HG03354 (cell line): ENCODE results near the gene HMGCR.

Experiments
- ATAC-seq: cut with Tn5 transposase; IDR thresholded peaks from one replicate; pipeline ENCODE4 v1.9.1; 2021; ENCODE audit warnings: mild to moderate bottlenecking; ENCODE audit not compliant: unreplicated experiment, poor library complexity, severe bottlenecking

HMGCR gene

DNA sequence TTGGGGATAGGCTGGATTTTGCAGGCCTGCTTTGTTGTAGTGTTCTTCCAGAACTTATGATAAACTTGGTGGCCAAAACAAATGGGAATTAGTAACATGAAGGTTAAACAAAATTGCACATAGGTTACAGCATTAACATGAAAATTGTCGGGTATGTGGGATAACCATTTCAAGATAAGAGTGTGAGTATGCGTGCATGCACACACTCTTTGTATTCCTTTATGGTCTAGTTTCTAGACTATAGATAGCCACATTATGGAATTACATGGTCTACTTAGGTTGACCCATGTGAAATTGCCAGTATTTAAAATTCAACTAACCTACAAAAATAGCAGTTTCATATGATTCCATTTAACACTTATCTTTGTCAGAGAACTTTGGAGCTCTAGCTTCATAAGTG is 1.4 kb downstream of the HMGCR start:
- no peak for ATAC-seq

DNA sequence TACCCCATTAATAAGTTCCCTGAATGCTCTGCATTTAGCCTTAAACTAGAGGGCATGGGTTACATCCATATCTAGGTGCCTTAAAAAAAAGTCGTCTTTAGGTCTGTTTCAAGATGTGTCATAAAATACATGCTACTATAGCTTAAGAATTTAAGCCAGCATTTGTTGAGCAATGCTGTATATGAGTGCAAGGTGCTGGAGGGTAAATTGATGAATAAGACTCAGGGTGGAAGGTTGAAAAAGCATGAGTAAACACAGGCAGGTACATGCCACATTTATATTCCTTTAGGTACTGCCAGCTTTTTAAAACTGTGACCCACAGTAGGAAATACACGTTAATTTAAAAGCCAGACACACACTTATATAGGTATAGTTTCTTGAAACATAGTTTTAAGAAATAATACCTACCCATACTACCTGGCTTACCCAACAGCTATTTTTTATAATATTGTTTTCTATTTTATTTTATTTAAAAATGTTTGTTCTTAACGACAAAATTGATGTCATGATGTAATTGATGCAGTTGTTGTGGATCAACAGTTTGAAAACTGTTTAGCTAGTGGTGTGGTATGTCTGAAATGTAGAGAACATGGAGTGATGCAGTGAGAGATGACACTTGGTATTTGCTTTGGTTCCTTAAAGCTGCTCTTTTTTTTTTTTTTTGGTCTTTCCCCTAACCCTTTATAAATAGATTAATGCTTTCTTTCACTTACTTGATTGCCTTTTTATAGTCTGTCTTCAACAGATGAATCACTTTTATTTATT is 3.9 kb downstream of the HMGCR start:
- no peak for ATAC-seq

DNA sequence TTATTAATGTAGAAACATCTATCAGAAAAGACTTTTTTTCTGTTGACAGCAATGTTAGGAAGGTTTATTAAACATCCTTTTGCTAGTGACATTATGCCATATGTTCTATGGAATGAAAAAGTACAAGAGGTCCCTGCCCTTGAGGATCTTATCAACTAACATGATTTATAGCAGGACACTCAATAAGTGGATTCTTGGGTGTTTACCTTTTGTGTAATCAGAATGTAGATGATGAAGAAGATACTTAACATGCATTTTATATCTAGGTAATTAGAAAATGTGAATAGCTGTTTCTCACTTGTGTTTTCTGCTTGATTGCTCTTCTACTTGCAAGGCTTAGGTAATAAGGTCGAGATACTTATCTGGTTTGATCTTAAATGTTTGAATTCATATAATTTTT is 4.9 kb downstream of the HMGCR start:
- ATAC-seq, result no peak

DNA sequence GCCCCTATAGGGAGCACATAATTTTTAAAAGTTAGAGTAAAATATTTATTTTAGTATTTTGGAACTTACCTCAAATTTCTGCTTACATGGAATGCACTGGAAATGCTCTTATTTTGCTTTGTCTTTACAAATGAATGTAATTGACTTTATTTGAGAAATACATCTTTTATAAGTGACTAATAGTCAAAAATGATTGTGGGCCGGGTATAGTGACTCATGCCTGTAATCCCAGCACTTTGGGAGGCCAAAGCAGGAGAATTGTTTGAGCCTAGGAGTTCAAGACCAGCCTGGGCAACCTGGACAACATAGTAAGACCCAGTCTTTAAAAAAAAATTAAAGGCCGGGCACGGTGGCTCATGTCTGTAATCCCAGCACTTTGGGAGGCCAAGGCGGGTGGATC is 5.8 kb downstream of the HMGCR start:
- ATAC-seq, result no peak

DNA sequence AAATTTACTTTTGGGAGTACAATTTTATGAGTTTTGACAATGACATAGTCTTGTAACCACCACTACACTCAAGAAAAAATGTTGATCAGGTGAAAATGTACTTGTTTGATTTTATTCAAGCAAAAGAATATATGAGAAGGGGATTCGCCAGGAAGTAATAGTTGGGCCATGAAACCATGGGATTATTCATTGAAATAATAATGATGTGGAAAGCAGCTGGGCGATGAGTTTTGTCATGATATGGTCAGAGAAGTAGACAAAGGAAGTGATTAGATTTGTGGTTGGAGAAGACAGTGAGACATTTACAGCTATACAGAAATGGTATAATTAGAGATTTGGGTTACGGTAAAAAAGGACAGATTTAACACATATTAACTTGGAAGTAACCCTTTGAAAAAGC is 11.2 kb downstream of the HMGCR start:
- no peak for ATAC-seq

DNA sequence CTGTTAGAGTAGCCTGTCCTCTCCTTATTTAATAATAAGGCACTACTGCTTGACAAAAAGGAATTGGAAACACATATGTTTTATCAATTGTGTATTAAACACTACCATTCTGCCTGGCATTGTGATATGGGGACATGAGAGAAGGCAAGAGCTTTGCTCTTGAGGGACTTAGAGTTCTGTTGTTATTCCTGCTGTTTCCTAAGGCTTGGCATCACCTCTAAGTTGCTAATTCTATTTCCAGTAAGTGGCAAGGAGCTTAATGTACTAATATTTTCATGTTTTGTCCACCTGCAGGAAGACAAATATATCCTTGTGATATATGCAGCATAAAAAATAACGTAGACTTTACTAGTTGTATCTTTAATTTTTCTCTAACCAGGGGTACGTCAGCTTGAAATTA is 12.6 kb downstream of the HMGCR start:
- no peak for ATAC-seq

DNA sequence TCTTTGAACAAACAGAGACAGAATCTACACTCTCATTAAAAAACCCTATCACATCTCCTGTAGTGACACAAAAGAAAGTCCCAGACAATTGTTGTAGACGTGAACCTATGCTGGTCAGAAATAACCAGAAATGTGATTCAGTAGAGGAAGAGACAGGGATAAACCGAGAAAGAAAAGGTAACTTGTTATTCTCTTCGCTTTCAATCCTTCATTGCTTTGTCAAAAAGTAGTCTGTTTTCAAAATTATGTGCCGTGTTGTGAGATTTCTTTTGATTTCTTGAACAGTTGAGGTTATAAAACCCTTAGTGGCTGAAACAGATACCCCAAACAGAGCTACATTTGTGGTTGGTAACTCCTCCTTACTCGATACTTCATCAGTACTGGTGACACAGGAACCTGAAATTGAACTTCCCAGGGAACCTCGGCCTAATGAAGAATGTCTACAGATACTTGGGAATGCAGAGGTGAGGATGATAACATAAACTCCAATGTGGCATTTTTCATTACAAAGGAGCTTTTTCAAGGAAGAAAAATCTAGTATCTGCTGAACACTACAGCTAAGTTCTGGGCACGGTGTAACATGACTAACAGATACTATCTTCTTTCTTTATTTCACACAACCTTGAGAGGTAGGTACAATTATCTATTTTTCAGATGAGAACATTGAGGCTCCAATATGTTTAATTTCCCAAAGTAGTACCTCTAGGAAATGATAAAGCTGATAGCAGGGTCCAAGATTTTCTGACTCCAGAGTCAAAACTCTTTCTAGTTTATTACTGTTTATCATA is 14.3 kb downstream of the HMGCR start:
- no peak for ATAC-seq

DNA sequence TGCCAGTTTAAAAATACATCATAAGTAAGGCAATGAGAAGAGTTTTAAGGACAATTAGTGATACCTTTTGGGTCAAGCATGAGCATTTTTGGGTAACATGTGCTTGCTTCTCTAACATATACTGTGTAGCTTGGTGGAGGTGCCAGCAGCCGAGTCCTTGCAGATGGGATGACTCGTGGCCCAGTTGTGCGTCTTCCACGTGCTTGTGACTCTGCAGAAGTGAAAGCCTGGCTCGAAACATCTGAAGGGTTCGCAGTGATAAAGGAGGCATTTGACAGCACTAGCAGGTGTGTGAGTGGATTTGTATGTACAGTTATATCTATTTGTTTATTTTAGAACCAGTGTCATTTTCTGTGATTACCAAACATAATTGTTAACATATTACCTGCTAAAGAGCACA is 18.2 kb downstream of the HMGCR start:
- ATAC-seq, result no peak

DNA sequence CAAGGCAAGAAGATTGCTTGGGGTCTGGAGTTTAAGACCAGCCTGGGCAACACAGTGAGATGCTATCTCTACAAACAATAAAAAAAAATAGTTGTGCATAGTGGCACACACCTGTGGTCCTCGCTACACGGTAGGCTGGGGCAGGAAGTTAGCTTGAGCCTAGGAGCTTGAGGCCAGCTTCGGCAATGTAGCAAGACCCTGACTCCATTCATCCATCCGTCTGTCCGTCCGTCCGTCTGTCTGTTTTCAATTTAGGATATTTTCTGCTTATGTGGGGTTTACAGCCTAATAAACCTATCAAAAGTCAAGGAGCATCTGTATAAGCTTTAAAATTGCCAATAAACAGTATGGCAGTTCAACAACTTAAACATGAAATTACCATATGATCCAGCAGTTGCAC is 19.7 kb downstream of the HMGCR start:
- no peak for ATAC-seq

DNA sequence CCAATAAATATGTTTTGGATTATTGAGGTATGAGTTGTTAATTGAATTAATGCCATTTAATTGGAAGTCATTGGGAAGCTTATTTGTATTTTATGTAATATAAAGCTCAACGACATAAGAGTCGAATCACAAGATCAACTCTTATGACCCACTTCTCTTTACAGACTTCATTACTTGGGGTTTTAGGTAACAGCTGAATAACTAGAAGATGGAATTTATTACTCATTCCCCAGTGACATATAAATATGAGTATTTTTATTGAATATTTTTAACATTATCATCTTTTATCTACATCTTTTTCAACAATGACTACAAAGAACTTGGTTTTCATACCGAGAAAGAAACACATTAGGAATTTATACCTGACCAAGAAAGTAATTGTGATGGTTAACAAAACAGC is 21.1 kb downstream of the HMGCR start:
- no peak for ATAC-seq

DNA sequence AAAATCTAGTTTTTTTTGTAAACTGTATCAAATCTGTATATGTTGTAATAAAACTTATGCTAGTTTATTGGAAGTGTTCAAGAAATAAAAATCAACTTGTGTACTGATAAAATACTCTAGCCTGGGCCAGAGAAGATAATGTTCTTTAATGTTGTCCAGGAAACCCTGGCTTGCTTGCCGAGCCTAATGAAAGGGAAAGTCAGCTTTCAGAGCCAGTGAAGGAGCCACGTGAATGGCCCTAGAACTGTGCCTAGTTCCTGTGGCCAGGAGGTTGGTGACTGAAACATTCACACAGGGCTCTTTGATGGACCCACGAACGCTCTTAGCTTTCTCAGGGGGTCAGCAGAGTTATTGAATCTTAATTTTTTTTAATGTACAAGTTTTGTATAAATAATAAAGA is 24.3 kb downstream of the HMGCR start:
- no peak for ATAC-seq

DNA sequence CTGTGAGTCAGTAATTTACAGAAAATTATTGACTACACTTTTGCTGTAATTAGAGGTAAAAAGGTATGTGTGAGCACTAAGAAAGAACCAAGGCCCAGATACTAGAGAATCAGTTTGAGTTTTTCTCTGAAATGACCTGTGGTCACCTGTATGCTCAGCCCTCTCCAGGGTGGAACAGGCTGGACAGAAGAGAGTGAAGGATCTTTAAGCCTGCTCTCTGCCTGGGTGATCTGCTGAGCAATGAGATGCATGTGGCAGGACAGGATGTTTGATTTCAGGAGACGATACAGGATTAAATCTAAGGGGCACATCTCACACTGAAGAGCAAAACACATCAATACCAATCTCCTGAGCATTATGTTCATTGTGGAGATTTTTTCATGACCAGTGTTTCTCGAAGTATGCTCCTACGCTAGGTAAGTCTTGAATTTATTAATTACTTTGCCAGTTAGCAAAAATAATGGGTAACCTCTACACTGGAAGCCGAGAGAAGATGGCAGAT is 25.5 kb downstream of the HMGCR start:
- no peak for ATAC-seq

DNA sequence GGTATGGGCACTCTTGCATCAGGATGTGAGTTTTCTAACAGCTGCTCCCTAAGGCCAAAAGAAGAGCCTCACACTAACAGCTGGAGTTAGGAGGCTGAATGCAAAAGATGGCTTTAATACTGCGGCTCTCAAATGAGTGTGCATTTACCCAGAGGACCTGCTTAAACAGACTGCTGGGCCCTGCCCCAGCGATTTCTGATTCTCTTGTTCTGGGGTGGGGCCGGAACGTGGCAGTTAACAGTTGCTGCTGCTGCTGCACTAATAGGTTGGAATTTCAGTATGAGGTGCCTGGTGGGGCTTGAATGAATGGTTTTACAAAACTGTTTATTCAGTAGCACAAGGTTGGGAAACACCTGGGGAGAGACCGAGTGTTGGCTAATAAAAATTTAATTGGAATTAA is 26.1 kb downstream of the HMGCR start:
- ATAC-seq, result no peak

DNA sequence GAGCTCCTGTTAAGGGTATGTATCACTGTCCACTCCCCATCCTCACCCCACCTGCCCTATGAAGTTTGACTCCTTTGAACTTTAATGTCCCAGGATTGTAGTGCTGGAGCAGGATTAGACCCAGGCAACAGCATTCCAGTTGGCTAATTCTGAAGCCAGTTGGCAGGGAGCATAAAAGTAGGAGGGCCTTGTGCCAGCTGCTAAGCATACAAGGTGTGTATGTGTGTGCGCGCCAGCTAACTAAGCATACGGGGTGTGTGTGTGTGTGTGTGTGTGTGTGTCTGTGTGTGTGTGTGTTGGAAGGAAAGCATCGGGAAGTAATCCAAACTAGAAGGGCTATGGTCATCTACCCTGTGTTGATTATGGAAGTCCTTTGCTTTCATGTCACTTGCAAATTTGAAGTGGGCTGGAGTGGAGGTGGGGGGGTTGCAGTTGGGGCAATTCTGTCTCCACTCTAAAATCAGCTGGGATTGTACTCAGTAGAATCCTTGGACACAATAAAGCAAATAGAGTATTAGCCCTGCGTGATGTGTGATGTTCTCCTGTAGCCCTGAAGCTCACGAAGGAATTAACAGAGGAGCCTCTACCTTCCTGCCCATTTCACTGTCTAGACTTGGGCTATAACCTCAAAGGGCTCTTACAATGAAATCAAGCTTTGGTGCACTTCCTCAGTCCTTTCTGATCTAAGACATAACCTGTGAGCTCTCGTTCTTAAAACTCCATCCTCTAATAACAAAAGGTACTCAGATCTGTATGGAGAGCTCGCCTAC is 26.9 kb downstream of the HMGCR start:
- no peak for ATAC-seq

DNA sequence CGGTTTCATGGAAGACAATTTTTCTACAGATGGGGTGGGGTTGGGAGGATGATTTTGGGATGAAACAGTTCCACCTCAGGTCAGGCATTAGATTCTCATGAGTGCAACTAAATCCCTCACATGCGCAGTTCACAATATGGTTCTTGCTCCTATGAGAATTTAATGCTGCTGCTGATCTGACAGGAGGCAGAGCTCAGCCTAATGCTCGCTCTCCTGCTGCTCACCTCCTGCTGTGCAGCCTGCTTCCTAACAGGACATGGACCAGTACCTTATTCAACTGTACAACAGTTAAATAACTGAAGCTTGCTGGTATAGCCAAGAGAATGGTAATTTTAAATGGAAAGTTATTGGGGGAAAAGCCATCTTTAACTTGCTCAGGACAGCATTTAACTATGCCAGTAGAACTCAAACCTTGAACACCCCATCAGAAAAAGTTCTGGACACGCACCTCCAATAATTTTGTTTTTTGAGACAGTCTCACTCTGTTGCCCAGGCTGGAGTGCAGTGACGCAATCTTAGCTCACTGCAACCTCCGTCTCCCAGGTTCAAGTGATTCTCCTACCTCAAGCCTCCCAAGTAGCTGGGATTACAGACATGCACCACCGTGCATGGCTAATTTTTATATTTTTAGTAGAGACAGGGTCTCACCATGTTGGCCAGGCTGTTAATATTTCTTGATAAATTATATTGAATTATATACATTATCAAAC is 27.7 kb downstream of the HMGCR start:
- ATAC-seq, result no peak

DNA sequence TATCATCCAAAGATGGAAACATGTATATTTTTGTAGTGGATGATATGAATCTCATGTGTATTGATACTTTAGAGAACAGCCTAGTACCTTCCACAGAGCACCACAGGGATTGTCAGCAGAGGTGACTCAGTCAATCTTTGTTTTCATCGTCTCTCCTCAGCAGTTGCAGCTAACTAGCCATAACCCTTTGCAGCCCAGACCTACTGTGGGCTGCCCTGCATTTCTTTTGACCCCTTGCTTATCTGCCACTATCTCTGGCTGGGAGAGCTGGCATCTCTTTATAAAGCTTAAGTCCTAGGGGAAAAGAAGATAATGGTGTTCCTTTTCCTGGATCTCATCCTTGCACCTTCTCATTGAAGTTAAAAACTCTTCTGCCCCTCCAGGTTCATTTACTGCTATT is 28.7 kb downstream of the HMGCR start:
- ATAC-seq, result no peak

DNA sequence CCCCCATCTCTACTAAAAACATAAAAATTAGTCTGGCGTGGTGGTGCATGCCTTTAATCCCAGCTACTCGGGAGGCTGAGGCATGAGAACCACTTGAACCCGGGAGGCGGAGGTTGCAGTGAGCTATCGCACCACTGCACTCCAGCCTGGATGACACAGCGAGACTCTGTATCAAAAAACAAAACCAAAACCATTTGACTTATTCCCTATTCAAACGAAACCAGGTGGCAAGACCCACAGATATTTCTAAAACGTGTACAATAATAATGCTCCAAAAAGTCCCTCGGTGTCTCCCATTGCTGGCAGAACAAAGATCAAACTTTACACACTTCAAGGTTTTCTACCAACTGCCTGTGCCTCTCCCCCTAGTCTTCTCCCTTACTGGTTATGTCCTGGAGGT is 29.8 kb downstream of the HMGCR start:
- peak; percentile 84 for ATAC-seq

DNA sequence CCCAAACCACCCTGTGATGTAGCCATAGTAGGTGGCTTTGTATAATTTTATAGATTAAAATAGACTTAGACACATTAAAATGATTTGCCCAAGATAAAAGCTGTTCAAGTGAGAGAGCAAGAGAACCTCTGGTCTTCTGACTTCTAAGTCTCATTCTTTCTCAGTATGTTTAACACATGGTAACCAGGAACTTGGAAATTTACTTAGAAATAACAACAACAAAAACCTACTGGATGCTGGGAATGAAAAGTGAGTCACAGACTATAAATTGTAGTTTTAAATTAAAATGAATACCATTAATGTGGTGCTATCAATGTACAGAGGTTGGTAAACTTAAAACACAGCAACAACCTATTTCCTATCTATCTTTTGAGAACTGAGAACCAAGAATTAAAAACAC is 30.4 kb downstream of the HMGCR start:
- ATAC-seq, result peak; percentile 6

DNA sequence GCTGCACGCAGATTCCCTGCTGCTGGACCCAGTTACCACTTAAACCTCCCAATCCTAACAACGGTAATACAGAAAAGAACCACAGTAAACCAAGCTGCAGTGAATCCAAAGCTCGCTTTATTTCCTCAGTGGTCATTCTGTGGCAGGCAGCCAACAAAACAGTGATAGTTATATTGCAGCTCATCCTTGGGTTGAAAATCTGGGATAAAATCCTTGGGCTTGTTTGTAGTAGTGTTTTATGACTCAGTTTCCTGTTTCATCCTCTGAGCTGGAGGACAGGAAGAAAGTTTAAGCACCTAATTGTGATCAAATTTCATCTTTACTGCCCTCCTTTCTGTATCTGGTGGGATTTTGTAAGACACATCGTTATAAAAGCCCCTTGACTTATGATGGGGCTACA is 31.4 kb downstream of the HMGCR start:
- ATAC-seq, result no peak

DNA sequence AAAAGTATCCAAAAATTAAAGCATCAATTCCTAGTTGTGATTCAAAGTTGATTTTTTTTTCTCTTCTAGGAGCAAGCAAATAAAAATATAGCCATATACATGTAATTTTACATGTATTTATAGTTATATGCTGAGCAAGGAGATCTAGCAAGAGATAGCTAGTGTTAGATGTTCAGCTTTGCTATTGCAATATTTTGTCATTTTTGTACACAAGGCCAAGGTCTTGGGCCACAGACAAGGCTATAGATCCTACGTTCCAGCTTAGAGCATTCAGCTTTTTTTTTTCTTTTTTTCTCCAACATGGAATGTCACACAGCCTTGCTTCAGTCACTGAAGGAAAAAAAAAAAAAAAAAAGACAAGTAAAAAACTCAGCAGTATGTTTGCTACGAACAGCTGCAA is 36.8 kb downstream of the HMGCR start:
- ATAC-seq, result no peak
